Endothelial cell (in vitro differentiated cells): ENCODE data around the gene B3GNT7. TPM values are rescaled to one million over a fixed set of nuclear protein-coding genes. Genes with fewer than 3 reads are reported as not detected.

Experiments
- DNase-seq: peaks from one replicate; pipeline ENCODE4 v3.0.0; 2021; ENCODE audit warnings: low spot score
- H3K27ac Mint-ChIP-seq: one replicate; pipeline ENCODE4 v1.8.0; 2021; ENCODE audit warnings: mixed read lengths, inconsistent platforms; ENCODE audit not compliant: unreplicated experiment
- H3K27me3 Mint-ChIP-seq: one replicate; pipeline ENCODE4 v1.8.0; 2021; ENCODE audit warnings: mild to moderate bottlenecking, moderate library complexity, mixed read lengths, inconsistent platforms; ENCODE audit not compliant: unreplicated experiment
- H3K36me3 Mint-ChIP-seq: one replicate; pipeline ENCODE4 v1.8.0; 2021; ENCODE audit warnings: mild to moderate bottlenecking, low read depth, mixed read lengths, inconsistent platforms; ENCODE audit not compliant: unreplicated experiment
- H3K4me1 Mint-ChIP-seq: one replicate; pipeline ENCODE4 v1.8.0; 2021; ENCODE audit warnings: mild to moderate bottlenecking, mixed read lengths, inconsistent platforms; ENCODE audit not compliant: unreplicated experiment
- H3K4me3 Mint-ChIP-seq: one replicate; pipeline ENCODE4 v1.8.0; 2021; ENCODE audit warnings: mild to moderate bottlenecking, mixed read lengths, inconsistent platforms; ENCODE audit not compliant: unreplicated experiment
- H3K9me3 Mint-ChIP-seq: one replicate; pipeline ENCODE4 v1.8.0; 2021; ENCODE audit warnings: mixed read lengths, inconsistent platforms; ENCODE audit not compliant: unreplicated experiment
- total RNA-seq: library from RNA; stranded (reverse); fragmentation: NEBNext Ultra II Directional; extraction: Animal tissue kit (Norgen Biotek cat#: 25700); gene quantifications from one replicate; pipeline ENCODE4 v1.2.1, GENCODE V29; 2021; ENCODE audit not compliant: unreplicated experiment
- TF ChIP-seq, protein P1 (sequence below): fragments of 200-600 bp; sonication (generic); IDR thresholded peaks from one replicate; pipeline ENCODE4 v1.5.0; 2021; ENCODE audit warnings: antibody characterized with exemption; ENCODE audit not compliant: unreplicated experiment

The B3GNT7 gene
- total RNA-seq, 1 donor from 2014 or later, result 5.3 TPM

DNA sequence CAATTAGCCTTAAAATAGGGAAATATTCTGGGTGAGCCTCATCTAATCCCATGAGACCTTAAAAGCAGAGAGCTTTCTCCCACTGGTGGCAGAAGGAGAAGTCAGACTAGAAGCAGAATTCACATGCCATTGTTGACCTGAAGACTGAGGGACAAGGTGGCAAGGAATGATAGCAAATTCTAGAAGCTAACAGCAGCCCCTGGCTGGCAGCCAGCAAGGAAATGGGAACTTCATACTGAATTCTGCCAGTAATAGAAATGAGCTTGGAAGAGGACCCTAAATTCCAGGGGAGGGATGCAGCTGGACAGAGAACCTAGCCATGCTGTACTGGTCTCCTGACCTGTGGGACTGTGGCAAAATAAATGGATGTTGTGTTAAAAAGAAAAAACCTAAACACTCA is 19.5 kb downstream of the B3GNT7 start:
- Mint-ChIP-seq H3K27me3 (peaks cover 5% of the 10 kb centered on the region), H3K27ac (no peak overlapping the region), H3K9me3 (no peaks in the 10 kb centered on the region), H3K4me3 (no peak overlapping the region), H3K4me1 (peaks cover 2% of the 10 kb centered on the region), H3K36me3 (peaks cover 6% of the 10 kb centered on the region)
- DNase-seq, result no peak
- TF ChIP-seq, protein P1, sequence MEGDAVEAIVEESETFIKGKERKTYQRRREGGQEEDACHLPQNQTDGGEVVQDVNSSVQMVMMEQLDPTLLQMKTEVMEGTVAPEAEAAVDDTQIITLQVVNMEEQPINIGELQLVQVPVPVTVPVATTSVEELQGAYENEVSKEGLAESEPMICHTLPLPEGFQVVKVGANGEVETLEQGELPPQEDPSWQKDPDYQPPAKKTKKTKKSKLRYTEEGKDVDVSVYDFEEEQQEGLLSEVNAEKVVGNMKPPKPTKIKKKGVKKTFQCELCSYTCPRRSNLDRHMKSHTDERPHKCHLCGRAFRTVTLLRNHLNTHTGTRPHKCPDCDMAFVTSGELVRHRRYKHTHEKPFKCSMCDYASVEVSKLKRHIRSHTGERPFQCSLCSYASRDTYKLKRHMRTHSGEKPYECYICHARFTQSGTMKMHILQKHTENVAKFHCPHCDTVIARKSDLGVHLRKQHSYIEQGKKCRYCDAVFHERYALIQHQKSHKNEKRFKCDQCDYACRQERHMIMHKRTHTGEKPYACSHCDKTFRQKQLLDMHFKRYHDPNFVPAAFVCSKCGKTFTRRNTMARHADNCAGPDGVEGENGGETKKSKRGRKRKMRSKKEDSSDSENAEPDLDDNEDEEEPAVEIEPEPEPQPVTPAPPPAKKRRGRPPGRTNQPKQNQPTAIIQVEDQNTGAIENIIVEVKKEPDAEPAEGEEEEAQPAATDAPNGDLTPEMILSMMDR, result no peak

DNA sequence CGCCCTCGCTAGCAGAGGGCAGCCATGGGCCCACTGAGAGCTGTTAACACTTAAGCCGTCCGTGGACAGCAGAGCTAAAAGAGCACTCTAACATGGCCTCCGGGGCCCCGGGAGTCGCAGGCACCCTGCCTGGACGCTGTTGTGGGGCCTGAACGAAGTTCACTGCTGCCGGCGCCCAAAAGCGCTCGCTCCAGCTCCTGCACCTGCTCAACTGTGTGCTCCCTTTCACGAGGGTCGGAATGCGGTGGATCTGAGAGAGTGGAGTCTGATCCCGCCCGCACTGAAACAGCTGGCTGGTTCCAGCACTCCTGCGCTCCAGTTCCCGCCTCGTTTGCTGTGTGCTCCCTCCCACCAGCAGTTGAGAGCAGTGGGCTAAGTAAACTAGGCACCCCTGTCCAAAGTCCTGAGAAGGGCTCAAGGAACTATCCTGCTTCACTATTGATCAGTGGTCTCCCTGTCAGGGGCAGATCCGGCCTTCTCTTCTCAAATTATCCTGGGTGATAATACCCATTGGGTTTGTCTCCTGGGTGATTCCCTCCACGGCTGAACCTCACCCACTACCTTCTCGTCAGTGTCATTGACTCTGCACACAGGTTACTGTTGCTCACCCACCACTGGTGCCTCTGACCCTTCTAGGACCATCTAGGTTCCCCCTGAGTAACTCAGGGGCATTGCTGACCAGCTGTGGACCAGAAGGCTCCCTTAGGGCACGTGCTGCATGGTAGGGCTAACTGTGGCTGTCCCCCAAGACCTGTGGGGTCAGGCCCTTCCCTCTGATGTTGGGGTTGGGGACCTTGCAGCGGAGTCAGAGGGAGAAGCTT is 23.5 kb downstream of the B3GNT7 start:
- no peaks in the 10 kb centered on the region for H3K36me3 Mint-ChIP-seq

DNA sequence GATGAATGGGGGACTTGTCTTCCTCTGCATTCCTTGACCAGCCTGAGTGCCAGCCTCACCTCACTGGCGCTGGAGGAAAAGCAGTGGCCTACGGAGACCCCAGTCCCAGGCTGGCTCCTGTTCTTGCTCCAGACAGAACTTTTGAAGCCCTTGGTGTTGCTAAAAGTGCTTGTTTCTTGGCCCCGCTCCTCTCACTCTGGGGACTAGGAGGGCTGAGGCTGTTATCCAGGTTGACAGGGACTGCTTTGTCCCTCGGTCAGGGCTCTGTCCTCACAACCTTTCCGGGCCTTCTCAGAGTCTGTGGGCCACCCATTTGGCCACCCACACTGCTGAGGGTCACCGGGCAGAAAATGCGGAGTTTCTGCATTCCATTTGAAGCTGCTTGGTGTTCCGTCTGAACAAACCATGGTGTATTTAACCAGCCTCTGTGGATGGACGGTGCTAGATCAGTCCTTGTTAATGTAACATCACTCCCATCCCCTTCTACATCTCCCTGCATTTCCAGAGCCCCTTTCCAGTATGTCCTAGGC is 25.6 kb downstream of the B3GNT7 start:
- Mint-ChIP-seq H3K27me3 (peaks cover 2% of the 10 kb centered on the region), H3K9me3 (no peaks in the 10 kb centered on the region), H3K4me1 (no peaks in the 10 kb centered on the region), H3K4me3 (no peak overlapping the region), H3K27ac (no peak overlapping the region), H3K36me3 (no peaks in the 10 kb centered on the region)
- TF ChIP-seq, protein P1, result no peak
- DNase-seq, result no peak

More for the DNA sequence above, 23.5 kb downstream of the B3GNT7 start:
- no peak overlapping the region for H3K4me3 Mint-ChIP-seq
- no peak for DNase-seq
- peaks cover 2% of the 10 kb centered on the region for H3K27me3 Mint-ChIP-seq
- no peaks in the 10 kb centered on the region for H3K9me3 Mint-ChIP-seq
- no peak overlapping the region for H3K27ac Mint-ChIP-seq
- TF ChIP-seq, protein P1, result no peak
- peaks cover under 1% of the 10 kb centered on the region for H3K4me1 Mint-ChIP-seq

DNA sequence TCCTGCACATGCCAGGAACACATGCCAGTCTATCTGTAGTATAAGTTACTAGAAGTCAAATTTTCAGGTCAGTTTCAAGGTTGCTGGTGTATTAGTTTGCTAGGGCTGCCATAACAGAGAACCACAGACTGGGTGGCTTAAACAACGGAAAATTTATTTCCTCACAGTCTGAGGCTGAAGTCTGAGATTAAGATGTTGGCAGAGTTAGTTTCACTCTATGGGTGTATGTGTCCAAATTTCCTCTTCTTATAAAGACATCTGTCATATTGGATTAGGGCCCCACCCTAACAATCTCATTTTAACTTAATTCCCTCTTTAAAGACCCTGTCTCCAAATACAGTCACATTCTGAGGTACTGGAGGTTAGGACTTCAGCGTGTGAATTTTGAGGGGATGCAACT is 26.5 kb downstream of the B3GNT7 start:
- Mint-ChIP-seq H3K36me3 (no peaks in the 10 kb centered on the region), H3K27ac (no peak overlapping the region), H3K9me3 (no peaks in the 10 kb centered on the region), H3K4me3 (no peak overlapping the region), H3K27me3 (peaks cover 3% of the 10 kb centered on the region), H3K4me1 (no peaks in the 10 kb centered on the region)
- no peak for DNase-seq
- TF ChIP-seq, protein P1, result no peak

DNA sequence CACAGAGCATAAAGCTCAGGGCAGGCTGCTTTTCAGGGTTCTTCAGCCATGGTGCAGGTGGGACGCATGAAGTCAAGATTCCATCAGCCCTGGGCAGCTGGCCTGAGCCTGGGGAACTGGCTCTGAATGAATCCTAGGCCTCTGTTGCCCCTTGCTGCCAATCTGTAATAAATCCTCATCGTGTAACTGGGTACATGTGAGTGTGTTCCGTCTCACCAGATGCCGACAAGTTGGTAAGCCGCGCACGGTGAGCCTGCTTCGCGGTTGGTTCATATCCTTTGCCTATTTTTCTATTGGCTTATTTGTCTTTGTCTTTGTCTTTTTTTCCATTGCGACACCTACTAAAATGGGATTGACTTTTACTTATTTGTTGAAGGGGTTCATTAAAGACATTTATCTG is 27.7 kb downstream of the B3GNT7 start:
- TF ChIP-seq, protein P1, result no peak
- H3K4me3 Mint-ChIP-seq, result no peak overlapping the region
- H3K4me1 Mint-ChIP-seq, result no peaks in the 10 kb centered on the region
- H3K27ac Mint-ChIP-seq, result no peak overlapping the region
- no peaks in the 10 kb centered on the region for H3K36me3 Mint-ChIP-seq
- H3K27me3 Mint-ChIP-seq, result peaks cover 3% of the 10 kb centered on the region
- no peaks in the 10 kb centered on the region for H3K9me3 Mint-ChIP-seq
- DNase-seq, result no peak
